T-helper 1 cell (primary cell): ENCODE data around the gene ZSWIM6.

Experiments
- DNase-seq, 5 donors: peaks; one replicate each; pipeline ENCODE4 v3.0.0-alpha.2; 2012 to 2020

ZSWIM6 gene

DNA sequence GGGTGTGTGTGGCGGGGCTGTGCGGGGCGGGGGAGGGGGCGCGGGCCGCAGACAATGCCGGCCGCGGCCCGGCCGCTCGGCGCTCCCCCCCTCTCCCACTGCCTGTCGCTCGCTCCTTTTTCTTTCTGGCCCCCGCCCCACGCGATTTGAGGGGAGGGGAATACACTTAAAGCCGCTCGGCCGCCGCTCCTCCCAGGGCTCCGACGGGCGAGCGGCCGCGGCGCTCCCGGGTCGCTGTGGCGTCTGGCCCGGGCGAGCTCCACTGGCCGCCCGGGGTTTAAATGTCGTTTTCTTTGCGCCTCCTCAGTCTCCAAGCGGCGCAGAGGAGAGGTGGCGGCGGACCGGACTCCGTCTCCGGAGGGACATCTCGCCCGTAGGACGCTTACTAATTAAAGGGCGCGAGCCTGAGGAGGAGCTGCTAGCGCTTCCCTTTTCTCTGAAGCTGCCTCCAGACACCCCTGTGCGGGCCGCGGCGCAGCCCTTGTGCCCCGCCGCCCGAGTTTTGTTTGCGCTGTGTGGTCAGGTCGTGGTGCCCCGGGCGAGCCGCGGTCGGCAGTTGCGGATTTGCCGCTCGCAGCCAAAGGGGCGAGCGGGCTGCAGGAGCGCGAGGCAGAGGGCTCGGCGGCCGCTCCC, 1.4 kb downstream of the ZSWIM6 start:
- DNase-seq, result peak in 3 of 5 donors; percentile 17 to 21 (median 18)

DNA sequence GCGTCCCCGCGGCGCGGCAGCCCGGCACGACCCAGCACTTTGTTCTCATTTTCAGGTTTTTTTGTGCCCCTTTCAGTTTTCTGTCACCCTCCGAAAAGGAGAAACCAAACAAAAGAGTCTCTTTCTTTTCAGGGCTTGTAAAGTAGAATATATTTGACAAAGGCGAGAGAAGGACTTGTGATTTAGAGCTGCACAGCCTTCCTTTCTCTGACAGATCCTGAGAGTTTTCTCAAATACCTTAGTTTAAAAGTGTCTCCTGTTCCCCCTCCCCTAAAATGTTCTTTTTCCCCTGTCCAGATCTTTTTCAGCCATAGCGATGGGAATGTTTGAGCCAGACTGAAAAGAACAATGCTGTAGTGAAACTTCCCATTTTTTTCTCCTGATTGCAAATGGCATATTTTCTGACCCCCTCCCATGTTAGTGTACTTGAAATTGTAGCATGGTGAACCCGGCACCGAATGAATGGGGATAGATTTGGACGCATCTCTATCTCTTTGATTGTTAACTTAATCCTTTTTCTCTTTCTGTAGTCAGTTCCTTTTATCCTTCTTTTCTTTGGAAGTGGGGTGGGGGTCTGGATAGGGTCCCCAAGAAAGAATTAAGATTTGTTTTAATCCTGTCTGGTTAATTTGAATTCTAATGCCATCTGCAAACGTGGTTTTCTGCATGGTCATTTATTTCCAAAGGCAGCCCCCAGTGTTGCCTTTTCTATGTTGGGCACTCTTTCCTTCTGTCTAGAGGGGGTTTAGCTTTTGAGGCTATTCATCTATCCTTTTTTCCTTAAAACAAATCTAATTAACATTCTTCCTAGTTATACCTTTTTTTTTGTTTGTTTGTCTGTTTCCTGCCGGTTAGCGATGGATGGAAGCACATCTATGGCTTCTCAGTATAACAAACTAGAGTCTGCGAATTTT, 2.2 kb downstream of the ZSWIM6 start:
- no peak for DNase-seq

DNA sequence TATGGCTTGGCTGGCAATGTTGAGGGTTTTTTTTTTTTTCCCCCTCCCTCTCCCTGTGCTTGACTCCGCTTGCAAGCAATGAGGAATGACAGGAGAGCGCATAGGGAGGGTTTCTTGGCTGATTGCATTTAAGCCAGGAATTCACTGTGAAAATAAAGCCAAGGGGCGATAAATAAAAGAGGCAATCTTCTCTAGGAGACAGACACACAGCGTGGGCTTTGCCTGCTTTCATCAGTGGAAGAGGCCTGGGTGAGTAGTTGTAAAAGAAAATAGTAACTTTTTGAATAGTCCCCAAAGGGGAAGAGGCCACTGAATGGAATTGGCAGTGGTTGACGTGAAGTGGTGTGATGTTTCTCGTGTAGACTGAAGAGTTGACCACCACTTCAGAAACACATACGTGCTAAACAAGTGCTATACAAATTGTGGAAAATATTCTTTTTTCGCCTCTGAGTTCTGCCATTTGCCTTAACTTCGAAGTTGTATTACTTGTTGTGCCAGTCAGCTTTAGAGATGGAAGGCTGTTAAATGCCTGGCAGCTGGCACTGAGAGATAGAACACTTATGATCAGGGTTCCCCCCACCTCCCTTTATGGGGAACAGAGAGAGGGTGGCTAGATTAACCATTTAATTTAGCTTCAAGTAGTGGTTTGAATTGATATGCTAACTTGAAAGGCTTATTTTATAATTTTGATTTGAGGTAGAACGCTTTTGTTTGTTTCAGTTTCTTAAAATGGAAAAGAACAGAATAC, 3.0 kb downstream of the ZSWIM6 start:
- no peak for DNase-seq

DNA sequence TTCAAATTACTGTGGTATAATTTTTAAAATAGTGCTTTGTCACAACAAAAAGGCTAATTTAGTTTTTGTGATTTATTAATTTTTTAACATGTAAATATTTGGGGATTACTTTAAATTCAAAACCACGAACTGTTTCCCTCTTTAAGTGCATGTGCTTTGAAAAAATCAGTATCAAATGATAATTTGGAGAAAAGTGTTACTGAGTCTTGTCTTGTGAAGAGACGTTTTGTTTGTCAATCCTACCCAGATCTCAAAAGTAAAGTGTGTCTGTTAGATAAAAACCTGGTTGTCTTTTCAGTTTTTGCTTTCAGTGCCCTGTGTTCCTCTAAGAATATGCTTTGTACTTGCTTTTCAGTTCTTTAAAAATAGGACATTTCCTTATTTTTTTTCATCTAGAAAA, 7.7 kb downstream of the ZSWIM6 start:
- DNase-seq, result no peak

DNA sequence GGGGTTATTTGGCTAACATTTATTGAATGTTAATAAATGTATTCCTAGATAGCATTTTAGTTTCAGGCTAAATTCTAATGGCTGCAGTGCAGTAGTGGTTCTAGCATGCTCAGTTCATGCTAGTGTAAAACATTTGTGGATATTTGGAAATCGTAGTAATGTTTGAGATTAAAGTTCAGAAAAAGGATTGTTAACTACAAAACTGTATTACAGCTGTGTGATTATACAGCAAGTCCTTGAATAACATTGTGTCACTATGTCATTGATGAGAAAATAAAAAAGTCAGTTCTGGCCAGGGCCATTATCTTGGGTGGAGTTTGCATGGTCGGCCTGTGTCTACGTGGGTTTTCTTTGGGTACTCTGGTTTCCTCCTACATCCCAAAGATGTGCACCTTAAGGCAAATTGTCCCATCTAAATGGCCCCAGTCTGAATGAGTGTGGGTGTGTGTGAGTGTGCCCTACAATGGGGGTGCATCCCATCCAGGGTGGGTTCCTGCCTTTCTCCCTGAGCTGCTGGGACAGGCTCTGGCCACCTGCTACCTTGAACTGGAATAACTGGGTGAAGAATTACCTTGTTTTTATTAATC, 8.8 kb downstream of the ZSWIM6 start:
- DNase-seq, result no peak

DNA sequence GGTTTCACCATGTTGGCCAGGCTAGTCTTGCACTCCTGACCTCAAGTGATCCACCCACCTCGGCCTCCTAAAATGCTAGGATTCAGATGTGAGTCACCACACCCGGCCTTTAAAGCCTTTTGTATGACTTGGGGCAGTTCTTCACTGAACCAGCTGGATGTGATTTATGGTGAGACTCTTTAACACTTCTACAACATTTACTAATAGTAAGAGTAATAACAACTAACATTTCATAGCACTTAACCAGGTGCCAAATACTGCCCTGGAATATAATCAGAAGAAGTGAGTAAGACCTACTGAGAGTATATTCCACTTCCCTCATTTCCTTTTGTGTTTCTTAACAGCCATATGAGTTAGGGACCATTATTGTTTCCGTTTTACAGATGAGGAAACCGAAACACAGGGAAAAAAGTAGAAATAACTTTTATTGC, 10.0 kb downstream of the ZSWIM6 start:
- DNase-seq, result no peak

DNA sequence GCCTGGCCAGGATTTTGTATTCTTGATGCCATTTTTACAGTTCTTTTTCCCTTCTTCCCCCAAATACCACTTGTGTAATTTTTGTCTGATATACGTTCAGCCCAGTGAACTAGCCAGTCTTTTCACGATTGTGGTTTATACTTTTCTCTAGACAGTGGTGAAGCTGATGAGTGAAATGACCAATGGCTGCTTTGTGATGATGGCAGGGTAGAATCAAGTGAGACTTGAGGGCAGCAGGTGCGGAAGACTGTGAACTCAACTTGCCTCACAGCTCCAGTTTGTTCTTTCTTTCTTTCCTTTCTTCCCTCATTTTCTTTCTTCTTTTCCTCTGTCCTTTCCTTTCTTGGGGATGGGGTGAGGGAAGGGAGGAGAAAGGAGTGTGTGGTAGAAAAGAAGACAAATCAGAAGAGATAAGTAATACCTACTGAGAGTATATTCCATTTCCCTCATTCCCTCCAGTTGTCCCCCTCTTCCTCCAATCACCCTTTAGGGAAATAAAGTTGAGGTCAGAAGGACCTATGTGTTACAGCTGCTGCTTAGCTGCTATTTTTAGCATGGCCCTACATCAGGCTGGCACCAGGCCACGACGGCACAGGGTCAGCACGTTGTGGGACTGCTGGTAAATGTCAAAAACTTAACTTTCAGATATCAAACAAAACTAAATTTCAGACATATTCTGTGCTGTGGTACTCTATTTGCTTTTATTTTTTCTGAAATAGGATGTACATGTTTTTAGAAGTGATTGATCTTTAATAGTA, 12.3 kb downstream of the ZSWIM6 start:
- DNase-seq, result no peak

DNA sequence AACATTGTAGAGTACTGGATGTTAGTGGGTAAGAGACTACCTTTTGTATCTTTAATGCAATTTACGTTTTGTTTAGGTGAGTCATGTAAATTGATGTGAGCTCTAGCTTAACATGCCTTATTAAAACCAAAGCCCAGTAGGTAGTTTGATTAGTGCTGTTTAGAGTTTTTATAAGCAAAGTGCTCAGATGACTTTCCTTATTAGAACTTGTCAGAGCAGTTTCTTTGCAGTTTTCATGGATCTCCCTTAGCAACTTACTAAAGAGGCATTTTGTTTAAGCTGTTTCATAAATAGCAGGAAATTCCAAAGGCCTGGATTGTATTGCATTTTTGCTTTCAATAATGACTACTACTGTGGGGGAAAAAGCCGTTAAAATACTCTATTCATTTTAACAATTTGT, 14.5 kb downstream of the ZSWIM6 start:
- no peak for DNase-seq

DNA sequence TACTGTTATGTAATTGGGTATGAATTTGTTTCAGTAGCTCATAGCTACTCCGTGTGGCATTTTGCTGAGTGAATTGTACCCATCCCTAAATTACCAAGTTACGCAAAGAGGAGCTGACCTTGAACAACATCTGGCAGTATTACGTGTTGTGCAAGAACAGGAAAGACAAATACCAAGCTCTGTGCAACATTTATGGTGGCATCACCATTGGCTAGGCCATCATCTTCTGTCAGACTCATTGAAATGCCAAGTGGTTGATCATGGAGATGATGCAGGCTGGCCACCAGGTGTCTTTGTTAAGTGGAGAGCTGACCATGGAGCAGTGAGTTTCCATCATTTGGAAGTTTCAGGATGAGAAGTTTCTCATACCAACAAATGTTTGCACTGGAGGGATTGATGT, 15.0 kb downstream of the ZSWIM6 start:
- DNase-seq, result no peak

DNA sequence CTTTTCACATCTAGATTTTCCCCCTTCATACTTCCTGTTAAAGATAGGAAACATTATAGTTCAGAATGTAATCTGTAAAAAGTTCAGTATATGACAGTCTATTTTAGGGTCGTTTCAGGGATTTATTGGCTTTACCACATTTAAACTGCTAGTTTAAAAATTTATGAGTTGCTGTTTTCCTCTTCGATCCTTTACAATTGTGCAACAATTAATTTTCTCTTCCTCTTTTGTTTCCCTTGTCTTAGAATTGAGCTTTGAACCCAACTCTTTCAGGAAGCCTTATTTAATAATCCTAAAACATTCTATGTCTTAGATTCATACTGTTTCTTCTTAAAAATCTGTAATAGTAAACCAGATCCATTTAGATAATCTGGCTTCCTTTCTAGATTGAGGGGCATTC, 16.4 kb downstream of the ZSWIM6 start:
- no peak for DNase-seq

DNA sequence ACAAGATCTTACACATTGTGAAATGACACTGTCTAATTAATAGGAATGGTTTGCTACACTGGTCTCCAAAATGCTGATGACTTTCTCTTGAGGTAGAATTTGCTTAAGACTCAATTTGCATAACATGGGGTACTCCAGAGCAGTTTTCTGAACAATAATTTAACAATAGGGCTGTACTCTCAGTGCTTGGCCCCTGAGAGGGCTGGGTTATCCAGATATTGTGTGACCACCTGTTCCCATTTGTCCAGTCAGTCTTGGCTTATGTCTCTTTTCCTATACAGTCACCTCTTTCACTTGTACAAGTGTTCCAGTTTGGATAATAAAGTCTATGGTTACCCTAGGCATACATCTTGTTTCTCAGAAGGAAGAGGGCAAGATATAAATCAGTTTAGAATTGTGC, 17.9 kb downstream of the ZSWIM6 start:
- no peak for DNase-seq

DNA sequence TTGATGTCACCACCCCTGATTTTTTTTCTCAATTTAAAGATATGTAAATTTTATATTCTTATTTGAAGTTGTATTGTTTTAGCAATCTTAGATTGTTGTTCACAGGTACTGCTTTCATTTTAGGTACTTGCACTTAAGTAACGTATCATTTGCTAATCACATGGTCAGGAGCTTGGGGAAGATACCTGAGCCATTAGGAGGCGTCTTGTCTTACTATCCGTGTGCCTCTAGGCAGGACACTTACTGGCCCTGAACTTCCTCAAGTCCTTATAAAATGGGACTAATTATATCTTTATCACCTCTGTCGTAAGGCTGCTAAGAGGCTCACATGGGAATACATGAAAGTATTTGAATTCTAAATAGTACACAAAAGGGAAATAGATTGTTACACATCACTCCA, 18.5 kb downstream of the ZSWIM6 start:
- DNase-seq, result no peak

DNA sequence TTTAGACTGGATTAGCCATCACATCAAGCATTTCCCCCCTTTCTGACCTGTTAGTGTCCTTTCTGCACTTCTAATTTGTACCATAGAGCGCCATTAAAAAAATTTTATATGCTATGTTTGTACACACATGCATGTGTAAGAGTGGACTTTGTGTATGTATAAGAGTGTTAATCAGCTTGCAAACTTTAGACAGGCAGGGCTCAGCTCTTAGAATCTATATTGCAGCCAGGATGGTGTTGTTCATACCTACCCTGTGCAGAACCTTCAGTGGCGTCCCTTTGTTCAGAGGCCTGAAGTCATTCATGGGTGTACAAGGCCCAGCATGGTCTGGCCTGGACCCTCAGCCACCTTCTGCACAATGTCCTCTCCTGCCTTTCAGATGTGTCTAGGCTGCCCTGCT, 19.7 kb downstream of the ZSWIM6 start:
- no peak for DNase-seq

DNA sequence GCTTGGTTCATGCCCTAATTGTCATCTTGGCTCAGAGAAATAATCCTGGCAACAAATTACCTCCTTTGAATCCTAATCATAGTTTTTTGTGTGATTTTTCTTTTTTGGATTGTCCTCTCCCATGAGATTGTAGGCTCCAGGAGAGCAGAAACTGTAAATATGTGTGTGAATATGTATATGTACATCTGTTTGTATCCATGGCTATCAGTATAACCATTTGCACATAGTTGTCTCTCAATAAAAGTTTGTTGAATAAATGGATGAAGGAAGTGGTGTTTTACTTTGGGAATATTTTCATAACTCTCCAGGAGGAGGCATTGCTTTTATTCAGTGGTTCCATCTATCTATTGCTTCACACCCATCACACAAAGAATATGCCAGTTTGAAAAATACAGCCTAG, 20.1 kb downstream of the ZSWIM6 start:
- DNase-seq, result no peak

DNA sequence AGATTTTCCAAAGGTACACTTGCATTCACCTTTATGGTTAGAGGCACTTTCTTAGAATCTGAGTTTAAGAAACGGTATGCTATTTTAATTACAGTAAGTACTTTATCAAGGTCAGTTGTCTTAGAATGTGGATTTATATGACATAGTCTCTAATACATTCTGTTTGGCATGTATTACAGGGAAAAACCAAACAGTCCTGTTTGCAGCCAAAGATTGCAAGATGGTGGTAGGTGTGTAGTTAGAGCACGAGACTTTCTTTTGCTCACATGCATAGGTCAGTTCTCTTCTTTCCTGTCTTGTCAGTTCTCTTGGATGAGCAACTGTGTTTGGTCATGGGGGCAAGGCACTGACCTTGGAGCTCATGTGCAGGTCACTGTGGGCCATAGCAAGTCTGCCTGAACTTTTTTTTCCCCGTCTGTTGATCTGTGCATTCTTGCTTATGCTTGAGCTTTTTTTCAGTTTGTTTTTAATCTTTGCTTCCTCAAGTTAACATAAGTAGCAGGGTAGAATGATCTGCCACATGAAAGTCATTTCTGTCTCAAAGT, 20.6 kb downstream of the ZSWIM6 start:
- no peak for DNase-seq

DNA sequence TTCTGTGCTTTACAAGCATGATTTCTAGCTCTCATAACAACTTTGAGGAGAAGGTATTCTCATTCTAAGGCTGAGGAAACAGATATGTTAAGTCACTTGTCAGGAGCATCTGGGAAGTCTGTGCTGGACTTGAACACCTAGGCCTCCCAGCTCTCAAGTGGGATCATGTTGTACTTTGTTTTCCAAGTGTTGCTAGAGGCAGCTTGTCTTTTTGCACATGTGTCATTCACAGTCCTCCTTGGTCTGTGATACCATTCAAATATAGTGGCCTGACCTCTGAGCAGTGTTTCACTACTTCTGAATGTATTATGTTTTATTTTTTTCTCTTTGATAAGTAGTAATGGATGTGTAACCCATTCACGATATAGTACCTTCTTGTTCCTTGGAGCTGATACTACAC, 21.2 kb downstream of the ZSWIM6 start:
- DNase-seq, result no peak

DNA sequence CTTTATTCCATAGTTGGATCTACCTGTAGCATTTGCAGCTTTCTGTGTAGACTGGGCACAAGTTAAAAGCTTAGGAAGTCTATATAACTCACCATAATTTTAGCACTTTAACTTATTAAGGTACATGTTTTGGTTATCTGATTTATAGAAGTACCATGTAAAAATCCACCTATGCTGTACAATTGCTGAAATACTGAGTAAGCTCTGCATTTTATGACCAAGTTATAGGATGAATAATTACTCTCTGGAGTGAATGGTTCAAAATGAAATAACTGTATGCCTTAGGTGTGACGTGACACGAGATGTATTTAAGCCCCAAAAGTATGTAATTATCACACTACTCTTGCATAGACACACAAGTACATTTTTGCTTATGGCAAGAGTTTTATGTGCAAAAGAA, 22.1 kb downstream of the ZSWIM6 start:
- no peak for DNase-seq

DNA sequence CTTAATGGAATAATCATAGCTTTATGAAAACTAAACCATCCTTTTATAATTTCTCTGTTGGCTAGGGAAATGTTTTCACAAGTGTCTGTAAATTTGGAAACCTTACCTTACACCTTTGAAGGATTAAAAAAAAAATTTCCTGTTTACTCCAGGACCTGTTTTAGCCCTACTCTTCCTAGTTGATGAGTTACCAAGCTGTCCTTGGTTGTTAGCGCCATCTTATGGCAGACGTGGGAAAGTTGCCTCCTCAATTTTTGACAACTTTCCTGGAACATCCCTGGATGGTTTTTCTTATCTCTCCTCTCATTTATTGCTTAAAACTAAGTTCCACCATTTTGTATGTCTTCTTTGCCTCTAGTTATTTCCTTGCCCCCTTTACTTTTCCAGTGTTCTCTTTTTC, 25.7 kb downstream of the ZSWIM6 start:
- no peak for DNase-seq

DNA sequence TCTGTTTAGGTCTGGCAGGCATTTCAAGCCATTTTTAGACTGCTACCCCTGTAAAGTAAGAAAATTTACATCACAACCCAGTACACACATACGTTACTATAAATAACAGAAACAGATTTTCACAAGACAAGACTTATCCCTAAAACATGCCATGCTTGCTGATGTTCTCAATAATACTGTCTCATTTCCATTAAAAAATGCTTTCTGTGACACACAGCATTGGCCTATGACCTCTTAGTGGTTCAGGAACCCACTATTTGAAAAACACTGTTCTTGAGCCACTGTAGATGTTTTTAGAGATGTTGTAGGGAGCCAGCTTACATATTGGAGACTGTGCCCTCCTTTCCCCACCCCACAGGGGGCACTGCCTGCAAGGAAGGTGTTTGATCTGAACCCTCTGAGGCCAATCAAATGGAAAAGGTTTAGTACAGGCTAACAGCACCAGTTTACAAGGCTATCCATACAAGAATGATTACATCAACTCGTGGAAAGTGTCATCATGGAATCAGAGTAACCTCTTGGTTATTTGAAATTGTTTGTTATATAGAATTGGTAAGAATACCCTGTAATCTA, 30.8 kb downstream of the ZSWIM6 start:
- DNase-seq, result peak in 1 of 5 donors; percentile 6

DNA sequence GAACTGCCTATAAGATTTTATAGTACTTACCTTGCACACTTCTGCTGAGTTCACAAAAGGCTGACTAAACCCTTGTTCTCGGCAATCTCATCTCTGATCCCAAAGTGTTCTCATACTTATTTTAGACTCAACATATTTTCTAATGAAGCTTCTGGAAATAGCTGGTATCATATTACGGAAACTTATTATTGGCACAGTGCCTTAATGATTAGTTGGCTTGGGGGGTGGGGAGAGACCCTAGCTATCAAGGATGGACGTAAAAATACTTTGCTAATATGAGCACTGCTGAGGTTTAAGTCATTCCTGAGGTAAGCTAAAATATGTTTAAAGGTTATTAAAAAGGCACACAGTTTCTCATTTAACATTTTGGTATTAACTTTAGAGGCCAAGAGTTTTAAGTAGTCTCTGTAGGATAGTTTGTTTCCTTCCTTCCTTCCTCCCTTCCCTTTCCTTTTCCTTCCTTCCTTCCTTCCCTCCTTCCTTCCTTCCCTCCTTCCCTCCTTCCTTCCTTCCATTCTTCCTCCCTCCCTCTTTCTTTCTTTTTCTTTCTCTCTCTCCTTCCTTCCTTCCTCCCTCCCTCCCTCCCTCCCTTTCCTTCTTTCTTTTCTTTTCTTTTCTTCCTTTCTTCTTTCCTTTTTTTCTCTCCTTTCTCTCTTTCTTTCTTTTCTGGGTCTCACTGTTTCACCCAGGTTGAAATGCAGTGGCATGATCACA, 31.5 kb downstream of the ZSWIM6 start:
- no peak for DNase-seq
